NCI-H1694 (cell line): ENCODE results near the gene ANKH.
"Not testable (repeated sequence)": the region's sequence is repeated elsewhere in the genome, so short reads cannot be mapped to it uniquely, and the experiment has no call there.

Experiments
- DNase-seq: peaks from one replicate; lab custom pipeline; 2025; lab: John Stamatoyannopoulos, UW

Gene ANKH

DNA sequence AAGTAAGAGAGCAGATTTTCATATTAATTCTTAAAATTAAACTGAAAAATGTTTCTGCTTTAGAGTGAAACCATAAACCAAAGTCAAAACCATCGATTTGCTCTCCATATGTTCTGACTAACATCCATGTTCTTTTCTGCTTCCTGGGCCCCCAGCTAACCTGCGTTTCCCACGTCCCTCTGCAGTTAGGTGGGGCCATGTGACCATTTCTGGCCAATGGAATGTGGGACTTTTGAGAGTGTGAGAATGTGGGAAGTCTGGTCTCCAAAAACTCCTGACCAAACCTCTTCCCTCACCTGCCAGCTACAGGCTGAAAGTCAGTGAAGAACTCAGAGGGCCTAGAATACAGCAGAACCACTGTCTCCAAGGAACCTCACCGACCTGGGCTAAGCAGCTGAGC lies 44.9 kb downstream of the ANKH start:
- no peak for DNase-seq

DNA sequence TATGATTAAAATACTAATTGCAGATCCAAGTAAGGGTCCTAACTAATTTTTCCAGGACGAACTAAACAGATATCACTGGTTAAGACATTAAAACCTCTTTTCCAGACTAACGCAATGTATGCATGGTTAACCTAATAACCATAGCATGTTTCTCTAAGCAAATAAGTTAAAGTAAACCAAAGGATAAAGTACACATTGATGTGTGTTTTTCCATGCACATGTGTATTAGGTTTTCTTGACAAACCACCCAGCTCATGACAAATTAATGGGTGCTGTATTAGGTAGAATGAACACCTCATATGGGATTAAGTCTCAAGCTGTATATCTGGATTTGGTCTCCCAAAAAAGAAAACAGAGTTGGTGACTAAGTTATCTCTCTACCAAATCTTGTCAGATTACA lies 45.6 kb downstream of the ANKH start:
- no peak for DNase-seq

GRCh38 chr5:14824499-14824898 lies 47.1 kb downstream of the ANKH start:
- no peak for DNase-seq

DNA sequence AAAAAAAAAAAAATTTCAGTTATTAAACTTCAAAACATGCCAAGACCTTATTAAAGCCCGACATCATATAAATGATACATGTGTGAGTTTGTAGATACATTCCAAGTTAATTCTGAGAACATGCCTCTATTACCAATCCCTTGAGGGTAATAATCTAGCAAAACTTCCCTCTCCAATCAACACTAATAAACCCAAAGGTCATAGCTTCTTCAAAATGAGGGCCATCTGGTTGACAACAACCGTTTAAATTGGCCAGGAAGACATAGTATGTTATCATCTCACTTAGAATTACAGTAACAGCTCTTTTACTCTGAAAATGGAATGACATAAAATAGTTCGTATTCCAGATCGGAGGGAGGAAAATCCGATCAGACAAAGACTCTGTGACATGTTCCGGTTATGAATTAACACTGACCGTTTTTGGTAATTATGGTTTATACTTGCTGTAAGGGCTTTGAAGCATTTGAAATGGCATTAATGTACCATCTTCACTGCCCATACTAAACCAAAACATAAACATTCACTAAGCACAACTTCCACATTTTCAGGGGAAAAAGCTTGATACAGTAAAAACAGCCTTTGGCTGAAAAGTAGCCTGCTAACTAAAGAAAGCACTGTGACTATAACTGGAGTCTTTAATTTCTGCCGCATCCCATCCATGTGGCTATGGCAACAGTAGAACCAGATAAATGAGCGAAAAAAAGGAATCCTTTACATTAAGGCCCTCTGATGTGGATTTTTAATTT lies 50.3 kb downstream of the ANKH start:
- DNase-seq, result no peak

DNA sequence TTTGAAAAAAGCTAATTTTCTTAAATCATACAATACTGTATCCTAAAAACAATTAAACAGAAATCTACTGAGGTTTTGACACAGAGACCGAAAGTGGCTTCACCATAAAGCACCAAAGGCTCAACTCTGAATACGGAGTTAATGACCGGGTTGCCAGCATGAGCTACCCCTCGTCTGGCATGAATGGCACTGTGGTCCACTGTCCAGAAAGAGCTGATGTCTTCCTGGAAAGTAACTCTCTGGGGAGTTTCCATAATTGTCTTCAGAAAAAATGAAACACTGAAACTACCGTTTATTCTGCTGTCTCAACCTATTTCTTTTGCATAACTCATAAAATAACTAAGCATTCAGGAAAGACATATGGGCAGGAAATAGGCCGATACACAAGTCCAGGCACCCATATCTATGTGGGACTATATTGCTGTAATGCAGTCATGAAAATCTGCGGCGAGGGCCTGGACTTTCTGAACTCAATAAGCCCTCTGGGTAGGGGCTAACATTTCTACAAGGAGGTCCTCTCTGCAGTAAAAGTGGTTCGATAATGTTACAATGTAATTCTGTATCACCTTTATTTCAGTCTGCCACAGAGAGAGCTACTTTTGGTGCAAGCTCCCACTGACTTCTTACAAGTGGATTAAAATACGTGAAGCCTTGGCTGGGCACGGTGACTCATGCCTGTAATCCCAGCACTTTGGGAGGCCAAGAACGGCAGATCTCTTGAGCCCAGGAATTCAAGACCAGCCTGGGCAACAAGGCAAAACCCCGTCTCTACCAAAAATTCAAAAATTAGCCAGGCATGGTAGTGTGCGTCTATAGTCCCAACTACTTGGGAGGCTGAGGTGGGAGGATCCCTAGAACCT lies 52.4 kb downstream of the ANKH start:
- no peak for DNase-seq

GRCh38 chr5:14817762-14818136 lies 53.8 kb downstream of the ANKH start:
- DNase-seq, result not testable (repeated sequence)

GRCh38 chr5:14816999-14817761 lies 54.4 kb downstream of the ANKH start:
- peak; percentile 71 for DNase-seq

DNA sequence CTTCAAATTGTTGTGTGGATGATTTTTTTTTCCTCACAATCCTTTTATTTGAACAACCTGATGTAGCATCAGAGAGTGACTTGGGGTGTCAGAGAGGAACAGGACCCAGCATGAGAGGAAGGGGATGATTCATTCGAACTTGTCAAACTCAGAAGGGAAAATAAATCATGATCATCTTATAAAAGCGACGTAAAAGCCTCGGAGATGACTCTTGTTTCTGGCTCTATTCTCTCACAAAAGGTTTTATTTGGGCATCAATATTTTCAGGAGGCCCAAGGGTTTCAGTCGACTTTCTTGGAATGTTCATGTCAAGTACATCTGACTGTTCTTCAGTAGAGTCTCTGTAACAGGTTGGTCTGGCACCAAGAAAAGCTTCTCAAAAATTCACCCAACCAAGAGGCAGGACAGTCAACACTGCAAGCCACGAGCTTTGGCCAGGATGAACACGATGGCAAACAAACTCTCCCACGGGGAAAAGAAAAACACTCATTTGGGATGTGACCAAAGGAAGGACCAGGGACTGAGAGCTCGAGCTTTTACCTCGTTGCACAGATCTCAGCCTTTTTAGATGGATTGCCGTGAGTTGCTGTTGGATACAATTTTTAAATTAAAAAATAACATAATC lies 55.1 kb downstream of the ANKH start:
- DNase-seq, result no peak

DNA sequence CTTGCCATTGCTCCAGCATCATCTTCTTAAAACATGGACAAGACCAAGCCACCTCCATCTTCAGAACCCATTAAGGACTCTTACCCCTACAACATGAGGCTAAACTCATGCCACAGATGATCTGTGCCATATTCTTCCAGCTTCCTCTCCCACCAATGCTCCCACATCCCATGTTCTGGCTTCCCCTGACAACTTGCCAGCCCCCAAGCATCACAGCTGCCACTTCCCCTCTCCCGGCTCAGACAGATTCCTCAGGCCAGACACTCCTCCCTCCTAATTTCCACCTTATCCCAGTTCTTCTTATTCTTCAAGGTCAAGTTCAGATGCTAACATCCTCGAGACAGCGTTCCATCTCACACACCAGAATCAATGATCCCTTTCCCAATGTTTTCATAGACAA lies 57.8 kb downstream of the ANKH start:
- DNase-seq, result no peak

DNA sequence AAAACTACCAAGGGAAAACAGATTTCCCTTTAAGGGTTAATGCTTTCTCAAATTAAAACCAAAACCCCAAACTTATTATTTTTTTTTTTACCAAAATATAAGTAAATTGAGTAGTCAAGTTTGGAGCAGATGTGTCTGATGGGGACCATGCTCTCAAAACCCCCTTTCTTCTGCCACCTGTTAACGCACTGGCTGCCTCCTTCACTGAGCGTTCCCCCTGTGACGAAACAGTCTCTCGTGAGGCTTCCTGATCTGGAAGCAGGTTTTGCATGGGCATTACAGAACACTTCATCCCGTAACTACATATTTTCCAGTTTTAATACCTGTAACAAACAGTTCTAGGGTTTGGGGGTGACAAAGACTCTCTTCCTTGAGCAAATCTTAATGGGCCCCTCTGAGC lies 59.4 kb downstream of the ANKH start:
- no peak for DNase-seq

DNA sequence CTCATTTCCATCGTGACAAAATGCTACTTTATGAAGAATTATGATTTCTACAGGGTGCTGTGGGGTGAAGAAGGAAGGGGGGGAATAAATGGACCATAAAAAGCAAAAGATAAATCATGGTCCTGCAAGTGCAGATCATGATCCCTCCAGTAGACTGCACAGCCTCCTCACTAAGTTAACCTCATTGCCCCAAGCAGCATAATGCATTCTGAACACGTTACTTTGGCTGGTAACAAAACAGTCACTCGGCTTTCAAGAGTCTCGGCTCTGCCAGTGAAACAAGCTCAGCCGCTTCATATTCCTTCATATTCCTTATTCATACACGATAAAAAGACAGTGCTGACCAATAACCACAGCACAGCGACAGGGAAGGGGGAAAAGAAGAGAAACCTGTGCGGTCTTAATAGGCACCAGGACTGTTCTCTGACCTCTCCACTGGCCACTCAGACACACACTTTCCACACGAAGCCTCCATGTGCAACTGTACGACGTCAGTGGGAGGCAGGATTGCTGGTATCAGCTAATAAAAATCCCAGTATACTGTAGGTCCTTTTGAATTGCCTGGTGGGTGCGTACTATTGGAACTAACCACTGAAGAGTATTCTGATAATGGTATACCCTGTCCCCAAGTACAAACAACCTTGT lies 60.5 kb downstream of the ANKH start:
- DNase-seq, result no peak

DNA sequence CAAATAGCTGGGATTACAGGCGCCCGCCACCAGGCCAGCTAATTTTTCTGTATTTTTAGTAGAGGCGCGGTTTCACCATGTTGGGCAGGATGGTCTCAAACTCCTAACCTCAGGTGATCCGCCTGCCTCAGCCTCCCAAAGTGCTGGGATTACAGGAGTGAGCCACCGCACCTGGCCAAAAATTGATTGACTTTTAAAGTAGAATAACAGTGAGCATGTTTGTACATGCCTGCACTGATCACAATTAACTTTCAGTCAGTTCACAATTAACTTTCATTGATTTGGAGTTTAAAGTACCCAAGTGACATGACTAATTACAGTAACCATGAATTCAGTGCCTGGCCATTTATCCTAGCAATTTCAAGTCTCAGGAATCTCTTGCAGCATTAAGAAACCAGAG lies 61.3 kb downstream of the ANKH start:
- no peak for DNase-seq

DNA sequence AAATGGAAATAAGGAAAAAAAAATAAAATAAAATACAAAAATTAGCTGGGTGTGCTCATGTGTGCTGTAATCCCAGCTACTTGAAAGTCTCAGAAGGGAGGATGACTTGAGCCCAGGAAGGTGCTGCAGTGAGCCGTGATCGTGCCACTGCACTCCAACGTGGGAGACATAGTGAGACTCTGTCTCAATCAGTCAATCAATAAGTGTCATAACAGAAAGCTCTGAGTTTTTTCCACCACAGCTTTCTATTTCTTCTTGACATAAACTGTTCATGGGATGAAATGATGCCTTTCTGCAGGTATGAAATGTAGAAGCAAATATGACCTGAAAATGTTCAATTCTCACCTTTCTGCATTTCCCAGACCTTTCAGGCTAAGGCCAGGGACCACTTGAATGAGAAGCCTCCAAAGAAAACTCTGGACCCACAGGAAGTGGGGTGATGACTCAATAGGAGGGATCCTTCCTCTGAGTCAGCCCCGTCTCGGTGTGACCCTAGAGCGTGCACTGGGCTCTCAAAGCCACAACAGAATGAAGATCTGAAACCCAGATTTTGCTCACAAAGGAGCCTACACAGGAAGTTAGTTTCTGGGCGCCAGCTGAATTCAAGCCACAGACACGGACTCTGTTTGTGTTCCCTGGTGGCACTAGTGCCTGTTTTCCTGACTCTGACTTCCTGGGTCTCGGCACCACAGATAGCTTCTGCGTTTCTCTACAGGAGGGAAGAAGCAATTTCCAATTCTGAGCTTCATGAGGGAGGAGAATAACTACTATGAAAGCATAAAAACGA lies 62.0 kb downstream of the ANKH start:
- DNase-seq, result no peak

GRCh38 chr5:14807471-14807870 lies 64.1 kb downstream of the ANKH start:
- DNase-seq, result no peak

DNA sequence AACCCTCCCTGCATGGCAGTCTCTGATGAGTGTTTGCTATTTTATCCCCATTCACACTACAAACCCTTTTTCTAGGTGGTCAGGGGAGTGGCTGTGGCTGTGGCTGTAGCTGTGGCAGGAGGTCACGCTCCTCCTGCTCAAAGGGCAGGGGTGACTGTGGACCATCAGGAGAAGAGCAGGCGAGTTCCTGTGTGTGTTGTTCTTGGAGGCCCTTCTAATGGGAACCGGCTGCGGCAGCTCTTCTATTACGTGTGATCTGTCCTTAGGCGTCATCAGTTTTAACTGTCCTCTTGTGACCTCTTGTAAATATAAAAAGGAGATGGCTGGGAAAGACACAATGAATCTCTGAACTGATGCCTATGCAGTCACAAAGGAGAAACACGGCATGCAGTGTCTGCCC lies 65.1 kb downstream of the ANKH start:
- DNase-seq, result no peak

DNA sequence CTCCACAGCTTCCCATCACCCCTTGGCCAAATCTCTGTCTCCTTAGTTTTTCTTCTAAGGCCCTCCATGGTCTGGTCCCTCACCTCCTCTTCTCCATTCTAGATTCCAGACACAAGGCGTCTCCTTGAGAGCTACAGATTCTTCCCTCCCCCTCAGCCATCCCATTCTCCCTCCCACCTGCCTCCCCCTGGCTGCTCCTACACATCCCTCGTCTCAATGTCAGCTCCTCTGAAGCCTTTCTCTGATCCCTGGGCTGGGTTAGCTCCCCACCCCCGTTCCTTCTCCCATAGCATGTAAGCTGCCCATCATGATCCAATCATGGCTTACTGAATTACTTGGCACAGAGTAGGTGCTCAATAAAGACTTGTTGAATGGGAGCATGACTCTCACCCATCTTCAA lies 69.0 kb downstream of the ANKH start:
- no peak for DNase-seq

GRCh38 chr5:14801792-14802191 lies 69.8 kb downstream of the ANKH start:
- no peak for DNase-seq

DNA sequence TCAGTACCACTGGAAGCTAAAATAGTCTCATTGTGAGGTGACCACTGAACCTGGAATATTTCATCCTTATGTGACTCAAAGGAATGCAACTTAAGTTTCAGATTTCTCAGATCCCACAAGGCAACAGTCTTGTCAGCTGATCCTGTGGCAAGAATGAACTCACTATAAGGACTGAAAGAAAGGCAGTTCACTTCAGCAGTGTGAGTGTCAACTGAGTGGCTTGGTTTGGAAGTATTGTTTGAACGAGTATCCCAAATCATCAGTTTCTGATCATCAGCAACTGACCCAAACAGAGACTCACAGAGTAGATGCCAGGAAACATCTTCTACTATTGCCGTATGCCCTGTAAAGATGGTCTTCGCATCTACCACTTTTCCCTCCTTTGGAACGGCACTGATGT lies 74.2 kb downstream of the ANKH start:
- not testable (repeated sequence) for DNase-seq

DNA sequence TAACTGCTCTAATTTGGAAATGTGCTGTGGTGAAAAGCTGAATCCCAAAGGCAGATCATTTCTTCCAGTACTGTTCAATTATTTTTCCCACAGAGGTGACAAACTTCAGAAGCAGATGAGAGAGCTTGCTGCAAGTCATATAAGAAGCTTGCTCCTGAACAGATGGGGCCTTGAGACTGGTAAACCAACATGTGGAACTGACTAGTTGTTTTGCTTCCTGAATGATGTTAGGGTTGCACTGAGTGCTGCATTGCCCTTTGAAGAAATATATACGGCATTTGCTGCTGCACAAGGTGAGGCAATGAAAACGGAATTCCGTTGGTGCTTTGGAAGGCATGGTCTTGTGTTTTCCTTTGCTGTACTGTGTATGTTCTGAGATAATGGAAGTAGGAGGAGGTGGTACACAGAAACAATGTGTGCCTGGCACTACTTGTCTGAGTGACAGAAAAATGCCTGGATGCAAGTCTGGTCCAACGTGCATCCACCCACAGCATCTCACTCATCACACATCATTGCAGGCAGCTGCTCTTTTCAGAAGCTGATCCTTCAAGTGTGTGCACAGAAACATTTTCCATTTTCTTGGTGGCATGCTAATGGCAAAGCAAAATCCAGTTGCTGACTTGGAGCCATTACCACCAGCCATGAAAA lies 76.9 kb downstream of the ANKH start:
- no peak for DNase-seq

GRCh38 chr5:14793851-14794250 lies 77.7 kb downstream of the ANKH start:
- no peak for DNase-seq
